HG03060 (cell line): ENCODE results near the gene OPRM1.
"Not testable (repeated sequence)": the region's sequence is repeated elsewhere in the genome, so short reads cannot be mapped to it uniquely, and the experiment has no call there.

ENCODE experiments used
- ATAC-seq: cut with Tn5 transposase; IDR thresholded peaks from one replicate; pipeline ENCODE4 v1.9.1; 2021; ENCODE audit warnings: low read depth, moderate number of reproducible peaks; ENCODE audit not compliant: unreplicated experiment

Gene OPRM1

DNA sequence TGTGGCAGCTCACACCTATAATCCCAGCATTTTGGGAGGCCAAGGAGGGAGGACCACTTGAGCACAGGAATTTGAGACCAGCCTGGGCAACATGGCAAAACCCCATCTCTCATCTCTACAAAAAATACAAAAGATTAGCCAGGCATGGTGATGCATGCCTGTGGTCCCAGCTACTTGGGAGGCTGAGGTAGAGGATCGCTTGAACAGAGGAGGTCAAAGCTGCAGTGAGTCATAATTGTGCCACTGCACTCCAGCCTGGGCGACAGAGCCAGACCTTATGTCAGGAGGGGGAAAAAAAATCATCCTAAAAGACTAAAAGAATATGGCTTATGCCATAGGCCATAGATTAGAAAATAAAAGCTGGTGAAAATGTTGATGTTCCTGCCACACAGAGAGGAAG lies 39.6 kb downstream of the OPRM1 start:
- ATAC-seq = not testable (repeated sequence)

DNA sequence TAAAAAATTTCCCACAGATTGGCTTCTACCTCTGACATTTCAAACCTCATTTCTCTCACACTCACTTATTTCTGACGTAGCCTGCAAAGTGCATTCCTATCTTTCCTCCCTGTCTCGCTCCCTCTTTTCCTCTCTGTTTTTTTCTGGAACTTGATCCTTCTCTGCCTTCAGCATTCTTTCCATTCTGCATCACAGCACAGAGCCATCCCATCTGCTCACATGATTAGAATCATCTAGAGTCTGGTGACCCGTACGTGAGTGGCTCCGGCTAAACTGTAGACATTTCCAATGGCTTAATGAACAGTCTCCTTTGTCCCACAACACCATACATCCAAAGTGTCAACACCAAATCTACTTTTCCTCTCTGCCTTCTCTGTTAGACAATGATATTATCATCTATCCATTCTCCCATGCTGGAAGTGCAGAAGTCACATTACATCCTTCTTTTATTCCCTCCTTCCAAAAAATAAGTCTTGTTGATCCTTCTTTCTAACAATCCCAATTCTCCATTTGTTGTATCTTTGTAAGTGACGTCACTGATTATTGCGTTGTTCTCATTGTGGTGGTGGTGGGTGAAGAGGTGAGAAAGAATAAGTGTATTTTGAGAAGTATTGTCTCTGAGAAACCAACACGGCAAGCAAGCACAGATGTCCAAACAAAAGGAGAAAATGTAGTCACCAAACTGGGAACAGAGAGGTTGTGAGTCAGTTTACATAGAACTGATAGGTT lies 41.6 kb downstream of the OPRM1 start:
- no peak for ATAC-seq

DNA sequence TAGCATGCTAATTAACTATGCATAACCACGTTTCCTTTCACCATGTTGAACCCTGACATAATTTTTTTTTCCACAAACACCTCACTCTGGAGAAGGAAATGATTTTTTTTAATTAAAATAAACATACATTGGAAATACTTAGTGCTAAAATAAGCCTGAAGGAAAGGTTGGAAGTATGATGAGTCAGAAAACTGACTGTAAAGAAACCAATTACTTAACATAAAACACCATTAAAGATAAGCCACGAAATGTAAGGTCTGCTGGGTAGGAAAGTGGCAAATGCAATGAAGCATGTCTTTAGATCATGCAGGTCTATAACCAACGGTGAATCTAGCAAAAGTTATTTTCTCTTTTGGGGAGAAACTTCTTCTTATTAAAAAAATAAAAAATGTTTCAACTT lies 47.5 kb downstream of the OPRM1 start:
- ATAC-seq = no peak

DNA sequence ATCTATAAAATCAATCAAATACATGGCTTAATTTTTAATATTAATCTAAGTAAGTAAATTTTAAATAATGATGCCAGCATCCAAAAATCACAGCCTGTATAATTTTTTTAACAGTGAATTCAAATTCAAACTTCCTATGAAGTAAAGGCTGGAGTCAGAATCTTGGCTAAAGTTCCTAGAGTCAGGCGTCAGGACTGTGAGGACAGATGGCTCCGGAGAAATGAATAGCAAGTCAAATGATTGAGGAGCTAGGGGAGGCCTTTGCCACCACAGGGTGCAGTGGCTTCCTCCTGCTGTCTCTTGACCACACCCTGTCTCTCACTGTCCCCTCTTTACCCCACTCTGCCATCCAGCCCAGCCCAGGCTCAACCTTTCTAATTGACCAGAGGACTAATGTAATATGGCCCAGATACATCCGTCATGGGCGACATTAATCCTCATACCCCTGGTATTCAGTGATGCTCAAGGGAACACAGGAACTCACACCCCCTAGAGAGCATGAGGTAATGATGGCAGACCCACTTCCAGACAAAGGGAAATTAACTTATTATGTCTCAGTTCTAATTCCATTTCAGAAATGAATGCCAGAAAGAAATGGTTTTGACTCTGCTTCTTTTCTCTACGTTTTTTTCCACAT lies 53.4 kb downstream of the OPRM1 start:
- no peak for ATAC-seq

DNA sequence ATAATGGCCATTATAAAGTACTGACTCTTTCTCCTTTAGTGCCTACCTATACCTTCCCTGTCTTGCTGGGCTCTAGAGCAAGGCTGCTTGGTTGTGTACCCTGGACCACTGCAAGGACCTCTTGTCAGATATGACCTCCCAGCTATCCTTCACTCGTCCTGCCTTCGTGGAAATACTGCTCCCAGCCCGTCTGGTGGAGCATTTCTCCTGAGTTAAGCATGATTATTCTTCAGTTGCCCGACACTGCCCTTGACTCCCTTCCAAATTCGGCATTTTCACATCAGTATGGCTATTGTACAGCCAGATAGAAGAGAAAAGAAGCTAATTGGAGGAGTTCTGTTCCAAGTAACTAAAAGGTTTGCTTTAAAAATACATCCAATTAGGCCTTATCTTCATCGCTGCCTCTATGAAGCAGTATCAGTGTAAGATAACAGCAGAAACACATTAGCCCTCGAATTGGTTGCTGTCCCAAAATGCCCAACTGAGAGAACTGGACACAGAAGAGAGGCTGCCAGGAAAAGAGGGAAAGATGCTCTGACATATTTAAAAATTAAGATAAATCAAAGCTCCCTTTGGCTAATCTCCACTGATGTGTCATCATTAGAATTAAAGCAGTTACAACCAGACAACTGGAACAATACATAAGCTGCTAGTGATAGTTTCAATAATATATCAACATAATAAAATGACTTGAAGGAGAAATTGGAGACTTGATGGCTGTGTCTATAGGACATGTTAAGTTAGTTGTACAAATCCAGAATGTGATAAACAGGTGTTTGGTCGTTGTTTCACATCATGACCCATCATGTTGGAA lies 54.4 kb downstream of the OPRM1 start:
- ATAC-seq = no peak

DNA sequence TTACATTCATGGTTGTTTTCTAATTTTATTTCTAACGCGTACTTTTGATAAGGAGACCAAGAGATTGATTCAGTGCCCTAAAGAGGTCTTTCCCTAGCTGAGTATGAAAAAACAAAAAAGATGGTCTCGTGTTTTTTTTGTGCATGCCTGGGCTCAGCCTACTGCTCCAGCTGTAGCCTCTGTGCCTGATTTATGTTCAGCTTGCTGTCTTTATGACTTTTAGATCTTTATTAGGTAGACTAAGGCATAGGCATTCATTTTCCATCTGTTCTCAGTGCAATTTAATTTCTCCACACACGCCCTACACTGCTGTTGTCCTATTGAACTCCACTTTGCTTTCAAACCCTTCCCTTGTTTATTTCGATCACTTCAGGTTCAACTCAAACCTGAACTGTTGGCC lies 56.5 kb downstream of the OPRM1 start:
- ATAC-seq = no peak

DNA sequence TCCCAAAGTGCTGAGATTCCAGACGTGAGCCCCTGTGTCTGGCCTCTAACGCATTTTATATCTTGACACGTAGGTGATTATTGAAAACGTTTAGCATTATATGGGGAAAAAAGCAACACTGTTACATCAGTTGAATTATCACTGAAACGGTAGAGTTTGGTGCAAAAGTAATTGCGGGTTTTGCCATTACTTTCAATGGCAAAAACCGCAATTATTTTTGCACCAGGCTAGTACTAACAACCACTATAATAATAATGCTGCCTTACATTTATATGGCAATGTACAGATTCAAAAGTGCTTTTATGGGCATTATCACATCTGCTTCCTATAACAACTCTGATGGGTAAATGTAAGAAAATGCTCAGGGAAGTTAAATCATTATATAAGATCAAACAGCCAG lies 57.3 kb downstream of the OPRM1 start:
- ATAC-seq = no peak

DNA sequence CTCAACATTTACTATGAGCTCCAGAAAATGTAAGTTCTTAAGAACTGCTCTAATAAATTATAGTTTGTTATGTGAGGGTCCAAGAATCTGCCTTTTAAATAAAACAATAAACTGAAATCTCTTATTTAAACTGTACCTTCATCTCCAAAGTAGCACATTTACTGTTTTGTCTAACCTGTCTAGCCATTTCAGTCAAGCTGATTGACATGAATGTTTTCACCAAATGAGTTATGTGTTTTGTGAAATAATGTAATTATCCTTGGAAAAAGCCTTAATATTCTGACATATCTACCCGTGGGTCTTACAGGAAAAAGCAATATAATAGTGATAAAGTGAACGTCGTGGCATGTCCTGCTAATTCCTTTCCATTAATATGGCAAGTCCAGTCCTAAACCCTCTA lies 57.8 kb downstream of the OPRM1 start:
- ATAC-seq = no peak

DNA sequence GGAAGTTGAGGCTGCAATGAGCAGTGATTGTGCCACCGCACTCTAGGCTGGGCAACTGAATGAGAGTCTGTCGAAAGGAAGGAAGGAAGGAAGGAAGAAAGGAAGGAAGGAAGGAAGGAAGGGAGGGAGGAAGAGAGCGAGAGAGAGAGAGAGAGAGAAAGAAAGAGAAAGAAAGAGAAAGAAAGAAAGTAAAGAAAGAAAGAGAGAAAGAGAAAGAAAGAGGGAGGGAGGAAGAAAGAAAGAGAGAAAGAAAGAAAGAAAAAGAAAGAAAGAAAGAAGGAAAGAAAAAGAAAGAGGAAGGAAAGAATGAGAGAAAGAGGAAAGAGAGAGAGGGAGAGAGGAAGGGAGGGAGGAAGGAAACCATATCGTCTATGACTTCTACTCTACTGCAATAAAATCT lies 60.2 kb downstream of the OPRM1 start:
- ATAC-seq = no peak

DNA sequence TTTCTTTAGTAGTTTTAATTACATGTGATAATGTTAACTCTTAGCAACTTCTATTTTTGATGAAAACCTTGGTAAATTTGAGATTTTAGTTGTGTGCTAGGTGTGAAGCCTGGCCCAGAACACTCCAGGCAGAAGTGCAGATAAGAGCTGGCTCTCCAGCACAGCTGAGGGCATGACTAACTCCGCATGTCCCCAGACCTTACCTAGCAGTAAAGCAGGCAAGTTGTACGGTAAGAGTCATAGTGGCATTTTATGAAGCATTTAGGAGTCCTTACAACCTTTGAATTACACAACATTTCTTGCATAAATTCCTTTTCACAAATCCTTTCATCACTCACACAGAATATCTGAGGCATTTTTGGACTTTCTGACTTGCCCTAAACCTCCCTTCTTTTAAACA lies 67.2 kb downstream of the OPRM1 start:
- no peak for ATAC-seq

DNA sequence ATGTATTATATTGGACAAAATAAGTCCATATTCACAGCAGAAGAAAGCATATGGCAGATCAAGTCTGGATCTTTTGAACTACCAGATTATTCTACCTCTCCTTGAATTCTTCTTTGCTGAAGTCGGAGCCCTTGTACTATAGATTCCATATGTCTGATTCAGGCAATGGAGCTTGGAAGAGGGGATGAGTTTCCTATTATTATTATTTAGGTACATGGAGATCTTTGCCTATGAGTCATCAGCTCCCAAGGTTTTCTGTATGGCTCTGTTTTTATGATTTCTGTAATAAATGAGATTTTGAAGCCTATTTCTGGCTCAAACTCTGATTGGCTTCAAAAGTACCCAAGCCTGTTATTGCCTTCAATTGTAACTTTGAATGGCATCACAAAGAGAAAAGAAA lies 72.0 kb downstream of the OPRM1 start:
- ATAC-seq = no peak

DNA sequence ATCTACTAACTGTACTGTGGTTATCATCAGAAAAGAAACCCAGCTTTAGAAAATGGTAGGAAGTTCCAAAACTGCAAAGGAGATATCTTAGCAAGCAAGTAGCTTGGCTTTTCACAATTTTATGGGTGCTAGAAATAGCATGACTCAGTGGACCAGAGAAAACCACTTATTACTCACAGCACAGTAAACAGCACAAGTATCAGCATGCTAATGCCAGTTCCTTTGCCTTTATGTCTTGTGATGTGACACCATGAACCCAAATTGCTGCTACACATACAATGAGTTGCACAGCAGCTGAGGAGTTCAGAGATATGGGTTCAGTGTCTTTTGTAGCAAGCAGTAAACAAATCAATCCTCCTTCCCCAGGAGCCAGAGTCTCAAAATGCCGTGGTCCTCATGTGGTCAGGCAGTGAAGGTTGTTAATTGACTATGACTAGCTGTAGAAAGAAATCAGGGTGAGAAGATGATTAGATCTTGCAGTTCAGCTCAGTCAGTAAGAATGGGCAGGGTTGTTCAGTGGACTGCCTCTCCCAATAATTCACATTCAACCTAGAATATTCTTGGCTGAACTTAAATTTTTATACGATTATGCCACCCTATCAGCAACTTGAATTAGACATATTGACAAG lies 73.3 kb downstream of the OPRM1 start:
- no peak for ATAC-seq

DNA sequence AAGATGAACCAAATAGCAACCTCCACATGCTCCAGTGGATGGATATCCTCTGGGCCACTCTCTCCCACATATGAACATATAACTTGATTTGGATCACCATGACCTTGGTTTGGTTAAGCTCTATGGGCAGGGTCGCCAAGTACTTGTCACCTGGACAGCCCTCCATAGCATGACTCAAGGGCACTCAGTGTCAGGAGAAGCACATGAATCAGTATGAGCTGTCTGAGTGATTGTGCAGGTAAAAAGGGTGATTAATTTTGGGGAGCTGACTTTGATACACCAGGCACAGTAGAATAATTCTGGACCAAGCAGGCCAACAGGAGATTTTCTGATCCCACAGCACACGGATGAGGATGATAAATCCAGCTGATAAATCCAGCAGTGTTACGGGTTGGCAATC lies 74.4 kb downstream of the OPRM1 start:
- ATAC-seq = no peak

DNA sequence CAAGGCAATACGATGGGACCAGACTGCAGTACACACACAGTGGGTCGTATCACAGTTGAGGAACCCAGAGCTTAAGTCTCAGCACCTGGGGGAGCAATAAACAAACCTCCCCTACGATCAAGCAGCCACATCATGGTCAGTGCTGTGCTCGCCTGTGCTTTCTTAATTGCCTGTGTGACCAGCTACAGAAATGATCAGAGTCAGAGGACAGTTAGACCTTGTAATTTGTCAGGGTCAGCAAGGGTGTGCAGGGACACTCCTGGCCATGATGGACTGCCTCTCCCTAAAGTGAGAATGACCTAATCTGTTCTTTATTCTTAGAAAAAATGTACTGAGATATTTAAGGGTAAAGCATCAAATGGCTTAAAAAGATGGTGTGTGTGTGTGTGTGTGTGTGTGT lies 78.4 kb downstream of the OPRM1 start:
- no peak for ATAC-seq

DNA sequence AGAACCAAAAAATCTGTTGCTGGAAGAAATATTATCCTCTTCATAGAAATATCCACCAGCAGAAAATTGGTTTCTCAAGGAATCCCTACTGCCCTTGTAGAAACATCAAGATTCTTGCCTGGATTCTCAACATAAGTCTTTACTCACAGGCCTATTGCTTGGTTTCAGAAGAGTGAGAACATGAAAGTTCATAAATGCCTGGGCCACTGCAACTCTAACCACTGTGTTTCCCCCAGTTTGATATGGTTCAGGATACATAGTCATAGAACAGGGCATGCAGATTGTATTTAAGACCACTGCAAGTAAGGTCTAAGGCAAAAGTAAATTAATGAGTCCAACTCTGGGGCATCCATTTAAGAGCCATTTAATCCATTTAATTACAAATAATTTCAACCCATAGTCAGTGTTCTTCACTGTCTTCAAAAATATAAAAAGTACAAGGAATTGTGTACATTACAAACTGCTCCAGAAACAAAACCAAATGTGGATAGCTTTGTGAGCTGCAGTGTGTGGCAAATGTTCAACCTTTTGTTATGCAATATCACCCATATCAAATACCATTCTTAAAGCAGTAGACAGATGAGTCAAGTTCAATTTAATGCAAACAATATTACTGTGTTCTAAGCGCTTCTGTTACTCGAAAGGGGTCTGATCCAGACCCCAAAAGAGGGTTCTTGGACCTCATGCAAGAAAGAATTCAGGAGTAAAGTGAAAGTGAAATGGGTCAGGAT lies 83.3 kb downstream of the OPRM1 start:
- no peak for ATAC-seq

DNA sequence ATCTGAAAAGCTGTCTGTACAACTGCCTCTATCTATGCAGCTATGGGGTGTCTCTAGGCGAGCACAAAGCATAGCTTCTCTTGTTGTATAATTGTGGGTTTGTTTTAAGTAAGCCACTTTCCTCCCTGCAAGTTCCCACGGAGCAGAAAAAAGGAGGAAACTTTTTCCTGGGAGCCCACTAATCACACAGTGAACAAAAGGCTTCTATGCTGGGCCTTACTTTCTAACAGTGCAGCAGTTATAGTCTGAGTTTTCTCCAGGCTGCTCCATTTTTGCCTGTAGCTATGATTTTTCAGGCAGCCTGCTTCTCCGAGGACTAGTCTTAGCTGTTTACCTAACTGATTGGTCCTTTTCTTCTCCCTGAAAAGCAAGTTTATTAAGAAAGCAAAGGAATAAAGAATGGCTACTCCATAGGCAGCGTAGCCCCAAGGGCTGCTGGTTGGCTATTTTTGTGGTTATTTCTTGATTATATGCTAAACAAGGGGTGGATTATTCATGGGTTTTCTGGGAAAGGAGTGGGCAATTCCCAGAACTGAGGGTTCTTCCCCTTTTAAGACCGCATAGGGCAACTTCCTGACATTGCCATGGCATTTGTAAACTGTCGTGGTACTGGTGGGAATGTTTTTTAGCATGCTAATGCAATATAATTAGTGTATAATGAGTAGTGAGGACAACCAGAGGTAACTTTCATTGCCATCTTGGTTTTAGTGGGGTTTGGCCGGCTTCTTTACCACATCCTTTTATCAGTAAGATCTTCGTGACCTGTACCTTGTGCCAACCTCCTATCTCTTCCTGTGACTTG lies 84.3 kb downstream of the OPRM1 start:
- ATAC-seq = no peak

DNA sequence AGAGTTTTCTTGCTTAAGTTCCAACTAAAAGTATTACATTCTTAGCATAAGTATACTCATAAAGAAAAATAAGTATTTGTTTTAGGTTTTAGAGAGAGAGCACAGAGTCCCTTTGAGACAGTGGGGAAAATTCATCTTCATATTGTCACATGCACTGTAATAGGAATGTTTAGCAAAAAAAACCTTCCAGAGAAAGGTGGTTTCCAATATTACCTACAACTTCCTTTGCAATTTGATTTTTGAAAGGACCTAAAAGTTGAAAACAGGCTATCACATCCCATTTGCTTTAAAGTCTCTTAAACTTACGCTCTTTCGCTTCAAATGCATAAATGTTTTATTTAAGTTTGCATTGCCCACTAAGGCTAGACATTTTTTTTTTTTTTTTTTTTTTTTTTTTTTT lies 86.4 kb downstream of the OPRM1 start:
- no peak for ATAC-seq

DNA sequence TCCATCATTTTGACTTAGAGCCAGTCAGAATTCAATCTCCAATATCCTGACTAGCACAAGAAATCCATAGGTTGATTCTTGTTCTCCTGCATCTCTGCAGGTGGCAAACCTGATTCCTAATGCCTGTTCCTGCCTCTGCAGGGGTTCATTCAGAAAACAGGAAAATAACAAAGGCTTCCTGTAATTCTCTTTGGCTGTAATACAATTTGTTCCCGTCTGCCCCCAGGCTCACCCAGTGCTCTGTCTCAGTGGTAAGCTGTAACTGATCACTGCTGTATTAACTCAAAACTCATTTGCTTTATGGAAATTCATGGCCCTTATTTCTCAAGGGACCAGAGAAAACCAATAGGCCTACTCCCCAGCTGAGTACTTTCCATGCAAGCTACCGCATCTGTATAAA lies 88.6 kb downstream of the OPRM1 start:
- ATAC-seq = no peak

DNA sequence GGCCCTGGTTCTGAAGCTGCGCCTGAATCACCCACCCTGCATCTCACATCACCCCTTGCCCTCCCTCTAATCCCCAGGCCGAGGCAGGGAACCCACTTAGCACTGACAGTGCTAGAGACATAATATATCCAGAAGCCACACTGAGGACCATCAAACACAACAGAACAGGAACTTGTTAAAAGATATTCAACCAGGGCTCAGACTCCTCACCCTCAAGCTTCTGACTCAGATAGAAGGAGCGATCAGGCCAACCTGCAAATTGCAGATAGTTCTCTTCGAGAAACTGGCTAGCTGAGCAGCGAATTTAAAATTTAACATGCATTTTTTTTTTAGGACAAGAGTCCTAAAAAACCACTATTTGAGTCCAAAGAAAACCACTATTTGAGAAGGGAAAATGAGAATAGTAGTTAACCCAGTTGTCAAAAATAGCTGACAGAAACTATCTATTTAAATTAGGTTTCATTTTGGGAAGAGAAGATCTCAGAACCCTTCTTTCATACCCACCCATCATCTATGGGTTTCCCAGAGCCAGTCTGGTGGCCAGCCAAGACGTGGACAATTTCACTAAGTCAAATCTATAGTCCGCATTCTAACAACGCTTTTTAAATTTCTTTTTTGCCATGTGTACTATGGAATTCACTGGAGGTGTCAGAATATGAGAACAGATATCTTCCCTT lies 95.6 kb downstream of the OPRM1 start:
- ATAC-seq = no peak
